H1 (cell line): Measurements from ENCODE around the gene ZNF223. TPM values are rescaled to one million over a fixed set of nuclear protein-coding genes. Genes with fewer than 3 reads are reported as not detected.

Experiments used
- CTCF ChIA-PET: fragments of 300-600 bp; sonication (Branson Sonifier 250); formaldehyde crosslinking; loops from one replicate; lab custom pipeline; 2021; ENCODE audit not compliant: partially characterized antibody; lab: Charles Lee
- POLR2A ChIA-PET: fragments of 300-600 bp; sonication (Branson Sonifier 250); formaldehyde crosslinking; loops from one replicate; lab custom pipeline; 2021; ENCODE audit warnings: inconsistent platforms; ENCODE audit not compliant: partially characterized antibody; lab: Charles Lee
- DNase-seq, 2 experiments: peaks; one replicate each; pipeline versions ENCODE4 v3.0.0 to v3.0.0-alpha.2; 2010 to 2022; ENCODE audit warnings: low spot score in 2 of 2, low read depth in 1 of 2, mixed read lengths in 1 of 2
- FAIRE-seq: peaks from 2 replicates; lab custom pipeline; 2011; peaks lifted over from hg19 to GRCh38; lab: Jason Lieb, UNC
- H2AFZ ChIP-seq: 2 replicates; pipeline ENCODE4 v1.8.1; 2012; ENCODE audit warnings: low read length, inconsistent platforms
- H2AK5ac ChIP-seq: 2 replicates; pipeline ENCODE4 v1.6.1; 2013; ENCODE audit warnings: low read depth, low read length
- H2BK120ac ChIP-seq: replicated peaks from 2 replicates; pipeline ENCODE3; 2013; ENCODE audit warnings: low read depth, low read length, inconsistent platforms
- H2BK12ac ChIP-seq: 2 replicates; pipeline ENCODE4 v1.6.1; 2013; ENCODE audit warnings: low read depth, low read length
- H2BK15ac ChIP-seq: 2 replicates; pipeline ENCODE4 v1.6.1; 2013; ENCODE audit warnings: low read length
- H2BK20ac ChIP-seq: 2 replicates; pipeline ENCODE4 v1.6.1; 2013; ENCODE audit warnings: low read length
- H2BK5ac ChIP-seq: 2 replicates; pipeline ENCODE4 v1.6.1; 2013; ENCODE audit warnings: low read depth, low read length
- H3K14ac ChIP-seq: 2 replicates; pipeline ENCODE4 v1.6.1; 2013; ENCODE audit warnings: inconsistent platforms; ENCODE audit not compliant: insufficient read length
- H3K18ac ChIP-seq: 2 replicates; pipeline ENCODE4 v1.6.1; 2013; ENCODE audit warnings: low read length; ENCODE audit errors: extremely low read depth
- H3K23ac ChIP-seq: 2 replicates; pipeline ENCODE4 v1.6.1; 2013; ENCODE audit warnings: inconsistent platforms; ENCODE audit not compliant: insufficient read length
- H3K23me2 ChIP-seq: 2 replicates; pipeline ENCODE4 v1.6.1; 2013; ENCODE audit warnings: low read depth, low read length
- H3K27ac ChIP-seq: 2 replicates; pipeline ENCODE4 v1.6.1; 2011; ENCODE audit warnings: low read depth, low read length, inconsistent platforms
- H3K27me3 ChIP-seq, 4 experiments: replicated peaks in 1 of 4; 1 replicate in 1 of 4; 2 replicates in 3 of 4; pipeline versions ENCODE4 v1.6.1 to v1.8.1; 2011 to 2013; ENCODE audit warnings: low read length in 3 of 4, mild to moderate bottlenecking in 3 of 4, inconsistent platforms in 2 of 4, mixed read lengths in 2 of 4, moderate library complexity in 1 of 4; ENCODE audit not compliant: control insufficient read depth in 3 of 4, insufficient read depth in 3 of 4; ENCODE audit errors: extremely low read depth in 1 of 4
- H3K36me3 ChIP-seq, 4 experiments: 2 replicates each; pipeline versions ENCODE4 v1.6.1 to v1.8.1; 2011 to 2013; ENCODE audit warnings: mild to moderate bottlenecking in 4 of 4, low read length in 3 of 4, moderate library complexity in 2 of 4, control low read depth in 1 of 4, inconsistent platforms in 1 of 4; ENCODE audit not compliant: insufficient read depth in 4 of 4, control insufficient read depth in 2 of 4
- H3K4ac ChIP-seq: replicated peaks from 2 replicates; pipeline ENCODE3; 2013; ENCODE audit warnings: low read length, low read depth, mixed read lengths, inconsistent platforms; ENCODE audit not compliant: insufficient read length
- H3K4me1 ChIP-seq, 4 experiments: replicated peaks in 1 of 4; 1 replicate in 1 of 4; 2 replicates in 3 of 4; pipeline versions ENCODE4 v1.6.1 to v1.8.1; 2011 to 2013; ENCODE audit warnings: low read length in 3 of 4, inconsistent platforms in 2 of 4, mixed read lengths in 1 of 4; ENCODE audit not compliant: insufficient read depth in 4 of 4, control insufficient read depth in 3 of 4
- H3K4me2 ChIP-seq, 2 experiments: 2 replicates each; pipeline versions ENCODE4 v1.6.1 to v1.8.1; 2011 to 2013; ENCODE audit warnings: low read depth in 2 of 2, low read length in 2 of 2, control low read depth in 1 of 2, inconsistent platforms in 1 of 2, mild to moderate bottlenecking in 1 of 2; ENCODE audit not compliant: insufficient read depth in 1 of 2
- H3K4me3 ChIP-seq, 4 experiments: fragments of 200-600, 300-600 bp in 1 of 4; sonication (generic), shearing (Covaris generic), sonication (Bioruptor Twin) in 1 of 4; 2 replicates each; pipeline versions ENCODE4 v1.5.1 to v1.8.1; 2011 to 2016; ENCODE audit warnings: low read length in 4 of 4, low read depth in 3 of 4, control low read depth in 2 of 4, inconsistent platforms in 2 of 4, mild to moderate bottlenecking in 2 of 4, mixed read lengths in 1 of 4, moderate library complexity in 1 of 4; ENCODE audit not compliant: insufficient read depth in 2 of 4; ENCODE audit errors: extremely low read depth in 1 of 4
- H3K56ac ChIP-seq: replicated peaks from 2 replicates; pipeline ENCODE3; 2013; ENCODE audit warnings: low read depth, mild to moderate bottlenecking, mixed read lengths, low read length, inconsistent platforms; ENCODE audit not compliant: insufficient read length
- H3K79me1 ChIP-seq: 2 replicates; pipeline ENCODE4 v1.6.1; 2013; ENCODE audit warnings: low read depth, low read length, control low read depth
- H3K79me2 ChIP-seq, 2 experiments: 2 replicates each; pipeline versions ENCODE4 v1.6.1 to v1.8.1; 2012 to 2013; ENCODE audit warnings: low read length in 2 of 2, mild to moderate bottlenecking in 2 of 2, inconsistent platforms in 1 of 2; ENCODE audit not compliant: insufficient read depth in 2 of 2, control insufficient read depth in 1 of 2
- H3K9ac ChIP-seq, 4 experiments: replicated peaks in 1 of 4; 1 replicate in 1 of 4; 2 replicates in 3 of 4; pipeline versions ENCODE4 v1.6.1 to v1.8.1; 2011 to 2013; ENCODE audit warnings: low read depth in 3 of 4, low read length in 3 of 4, control low read depth in 2 of 4, mild to moderate bottlenecking in 2 of 4, moderate library complexity in 2 of 4, inconsistent platforms in 1 of 4; ENCODE audit errors: extremely low read depth in 1 of 4
- H3K9me3 ChIP-seq, 2 experiments: 2 replicates each; pipeline versions ENCODE4 v1.6.1 to v1.8.1; 2012 to 2013; ENCODE audit warnings: mild to moderate bottlenecking in 2 of 2, moderate library complexity in 2 of 2, control low read depth in 1 of 2, inconsistent platforms in 1 of 2, low read depth in 1 of 2, low read length in 1 of 2, mixed read lengths in 1 of 2; ENCODE audit not compliant: insufficient read depth in 2 of 2
- H4K20me1 ChIP-seq, 2 experiments: replicated peaks in 1 of 2; 2 replicates each; pipeline versions ENCODE3 to v1.8.1; 2011 to 2013; ENCODE audit warnings: inconsistent platforms in 2 of 2, low read length in 2 of 2, mild to moderate bottlenecking in 1 of 2; ENCODE audit not compliant: insufficient read depth in 2 of 2, control insufficient read depth in 1 of 2
- H4K5ac ChIP-seq: 2 replicates; pipeline ENCODE4 v1.6.1; 2013; ENCODE audit warnings: low read length, low read depth, mixed read lengths, inconsistent platforms; ENCODE audit not compliant: insufficient read length
- H4K8ac ChIP-seq: 2 replicates; pipeline ENCODE4 v1.8.0; 2013; ENCODE audit warnings: mild to moderate bottlenecking, moderate library complexity, low read length, inconsistent platforms; ENCODE audit not compliant: insufficient read depth; ENCODE audit errors: extremely low read depth
- H4K91ac ChIP-seq: replicated peaks from 2 replicates; pipeline ENCODE3; 2013; ENCODE audit warnings: low read length, mixed read lengths, inconsistent platforms; ENCODE audit not compliant: insufficient read length
- SP1 ChIP-seq: IDR thresholded peaks from 2 replicates; pipeline ENCODE4 v1.6.1; 2011; ENCODE audit warnings: low read depth, low read length
- WGBS, 2 experiments: shearing (Covaris generic) in 1 of 2; methylation state at CpG; one replicate each; pipeline versions ENCODE4 v1.1.6 to v1.1.7; 2013 to 2015; ENCODE audit warnings: low lambda C conversion rate in 2 of 2, mixed read lengths in 2 of 2, inconsistent platforms in 1 of 2, low coverage in 1 of 2, missing lambda C conversion rate in 1 of 2; ENCODE audit not compliant: insufficient replicate concordance in 2 of 2, insufficient coverage in 1 of 2, insufficient read length in 1 of 2; ENCODE audit errors: extremely low coverage in 1 of 2, missing lambda C conversion rate in 1 of 2; 5-methylcytosine and 5-hydroxymethylcytosine counted together
- polyA plus RNA-seq, 7 experiments: library from polyadenylated mRNA; depleted of rRNA in 3 of 7; stranded (reverse) in 5 of 7; unstranded in 2 of 7; fragments of >200 nt in 5 of 7; fragments of 200-250 nt in 2 of 7; gene quantifications; 1 replicate in 5 of 7; 2 replicates in 1 of 7; 4 replicates in 1 of 7; pipeline versions ENCODE4 v1.2.1 to v1.2.3, GENCODE V29; 2011 to 2013; ENCODE audit warnings: missing spikeins in 2 of 7, mixed read lengths in 2 of 7
- total RNA-seq: library from RNA; stranded (reverse); fragmentation: NEBNext Ultra II Directional; extraction: Animal tissue kit (Norgen Biotek cat#: 25700); gene quantifications from 2 replicates; pipeline ENCODE4 v1.2.1, GENCODE V29; 2021

Gene ZNF223
- total and polyA plus RNA-seq, 2 of the 8 experiments (the other 6 are each of a cell fraction or from before 2014, with no cell fraction given): 1.7 to 4.3 TPM

DNA sequence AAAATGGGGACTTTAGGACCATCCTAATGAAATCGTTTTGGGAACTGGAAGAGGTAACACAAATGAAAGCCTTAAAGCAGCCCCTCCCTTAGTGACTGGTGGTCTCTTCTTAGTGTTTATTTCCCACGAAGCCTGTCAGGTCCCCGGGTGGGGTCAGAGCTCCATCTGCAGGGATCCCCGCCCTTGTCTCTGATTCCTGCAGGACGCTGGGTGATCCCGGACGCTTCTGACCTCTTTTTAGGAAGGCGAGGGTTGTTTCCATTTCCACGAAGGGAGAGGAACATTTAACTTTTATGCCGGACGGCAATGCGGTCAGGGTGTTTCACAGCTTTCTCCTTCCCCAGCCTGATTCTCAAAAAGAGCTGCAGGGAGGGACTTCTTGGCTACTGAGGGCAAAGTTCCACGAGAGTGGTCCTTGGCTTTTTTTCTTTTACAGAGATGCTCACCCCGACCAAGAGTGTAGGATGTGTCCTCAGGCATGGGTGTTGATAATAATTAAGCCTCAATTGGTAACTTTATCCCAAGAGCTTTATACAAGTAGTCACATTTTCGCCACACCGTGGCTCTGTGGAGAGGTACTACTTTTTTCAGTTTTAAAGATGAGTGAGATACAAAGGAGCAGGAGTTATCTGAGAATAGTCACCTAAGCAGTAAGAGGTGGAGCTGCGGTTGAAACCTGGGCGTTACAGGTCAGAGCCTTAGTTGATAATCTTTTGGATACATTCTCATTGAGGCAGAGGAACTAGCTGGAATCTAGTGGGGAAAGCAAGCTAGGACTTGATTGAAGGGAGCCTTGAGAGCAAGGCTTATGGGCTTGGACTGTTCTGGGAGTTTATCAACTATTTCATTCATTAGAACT lies 20.9 kb downstream of the ZNF223 start:
- no peak overlapping the region for H3K18ac ChIP-seq
- no peaks in the 10 kb centered on the region; a peak in 2 of 8 replicates for H3K36me3 ChIP-seq
- ChIA-PET POLR2A (interaction anchor here (1.4 kb wide), 1 partner anchor 39 kb away, joined by 5 read pairs; no protein-coding TSS in a partner anchor), CTCF (interaction anchor here (0.8 kb wide), 1 partner anchor 21 kb away, joined by 3 read pairs; the partner anchor contains the start of gene ZNF223)
- no peak overlapping the region for H4K91ac ChIP-seq
- no peak overlapping the region for H3K4ac ChIP-seq
- H3K23ac ChIP-seq: no peak overlapping the region
- H4K5ac ChIP-seq: no peak overlapping the region
- no peak overlapping the region for H2BK120ac ChIP-seq
- H4K20me1 ChIP-seq: no peaks in the 10 kb centered on the region
- FAIRE-seq (no peak), DNase-seq (no peak)
- H3K27ac ChIP-seq: no peak overlapping the region
- no peaks in the 10 kb centered on the region; a peak in 1 of 4 replicates for H3K79me2 ChIP-seq
- peaks cover 9% of the 10 kb centered on the region for H3K23me2 ChIP-seq
- peak overlapping the region; percentile 74 to 94 (median 87) for H3K4me3 ChIP-seq
- no peak overlapping the region for H3K14ac ChIP-seq
- no peaks in the 10 kb centered on the region for H3K9me3 ChIP-seq
- no peak overlapping the region for H3K56ac ChIP-seq
- H3K4me2 ChIP-seq: peak overlapping the region; percentile 83 to 88
- H3K27me3 ChIP-seq: peaks cover 0 to 5% (median 2%) of the 10 kb centered on the region in 4 experiments; a peak in 3 of 7 replicates
- 48% methylated on average over 18 of the region's 18 CpGs; no CpG with 5 or more reads in 1 of the 2 experiments for WGBS, 2 experiments
- no peaks in the 10 kb centered on the region for H3K79me1 ChIP-seq
- H3K4me1 ChIP-seq: peaks cover 0 to 1% (median 0%) of the 10 kb centered on the region in 4 experiments; a peak in 2 of 7 replicates
- H2BK12ac ChIP-seq: no peak overlapping the region
- H2BK5ac ChIP-seq: no peak overlapping the region
- H2BK20ac ChIP-seq: no peak overlapping the region
- H3K9ac ChIP-seq: peak overlapping the region in 1 of 4 experiments; percentile 69; a peak in 3 of 7 replicates
- no peak overlapping the region for H2AK5ac ChIP-seq
- H2AFZ ChIP-seq: peak overlapping the region; percentile 99
- no peak overlapping the region for H2BK15ac ChIP-seq
- H4K8ac ChIP-seq: no peak overlapping the region
- no peak for TF ChIP-seq SP1
